ENCODE measurements around the gene ZFC3H1.

DNA sequence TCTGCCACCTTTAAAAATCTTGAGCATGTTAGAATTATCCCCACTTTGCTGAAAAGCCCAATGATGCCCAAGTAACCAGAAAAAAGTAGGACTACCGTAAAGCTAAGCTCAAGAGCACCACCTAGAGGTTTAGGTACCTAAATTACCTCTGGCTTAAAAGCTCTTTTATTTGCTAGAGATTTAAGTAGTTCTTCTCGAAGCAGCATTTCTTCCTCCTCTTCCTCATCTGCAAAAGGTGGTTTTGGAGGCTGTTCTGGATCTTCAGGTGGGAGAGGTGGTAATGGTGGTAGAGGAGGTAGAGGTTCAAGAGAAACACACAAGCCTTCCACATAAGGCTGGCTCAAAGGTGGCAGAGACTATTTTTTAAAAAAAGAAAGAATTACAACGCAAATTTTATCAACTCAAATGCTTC lies 26.9 kb downstream of the ZFC3H1 start:
- TF ChIP-seq, protein P1, sequence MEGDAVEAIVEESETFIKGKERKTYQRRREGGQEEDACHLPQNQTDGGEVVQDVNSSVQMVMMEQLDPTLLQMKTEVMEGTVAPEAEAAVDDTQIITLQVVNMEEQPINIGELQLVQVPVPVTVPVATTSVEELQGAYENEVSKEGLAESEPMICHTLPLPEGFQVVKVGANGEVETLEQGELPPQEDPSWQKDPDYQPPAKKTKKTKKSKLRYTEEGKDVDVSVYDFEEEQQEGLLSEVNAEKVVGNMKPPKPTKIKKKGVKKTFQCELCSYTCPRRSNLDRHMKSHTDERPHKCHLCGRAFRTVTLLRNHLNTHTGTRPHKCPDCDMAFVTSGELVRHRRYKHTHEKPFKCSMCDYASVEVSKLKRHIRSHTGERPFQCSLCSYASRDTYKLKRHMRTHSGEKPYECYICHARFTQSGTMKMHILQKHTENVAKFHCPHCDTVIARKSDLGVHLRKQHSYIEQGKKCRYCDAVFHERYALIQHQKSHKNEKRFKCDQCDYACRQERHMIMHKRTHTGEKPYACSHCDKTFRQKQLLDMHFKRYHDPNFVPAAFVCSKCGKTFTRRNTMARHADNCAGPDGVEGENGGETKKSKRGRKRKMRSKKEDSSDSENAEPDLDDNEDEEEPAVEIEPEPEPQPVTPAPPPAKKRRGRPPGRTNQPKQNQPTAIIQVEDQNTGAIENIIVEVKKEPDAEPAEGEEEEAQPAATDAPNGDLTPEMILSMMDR (conservative IDR thresholded peaks at IDR 0.05 in 1 of 2, IDR thresholded peaks at IDR 0.05 in 1 of 2; ENCODE audit: extremely low read depth in 1 of 2, insufficient read depth in 1 of 2, low read depth in 1 of 2, low read length in 2 of 2): peak; percentile 77 to 81
- no peak for TF ChIP-seq EZH2 (IDR thresholded peaks at IDR 0.05; ENCODE audit: borderline replicate concordance, low read length)

Measured in mammary epithelial cell (primary cell).